ENCODE data around the gene SLC28A1. TPM values are rescaled to one million over a fixed set of nuclear protein-coding genes. Genes with fewer than 3 reads are reported as not detected.

The SLC28A1 gene
- polyA plus RNA-seq, 1 donor (not counting 4 experiments of a cell fraction or from before 2014, with no cell fraction given) = not detected

GRCh38 chr15:84893607-84894006 is 9.1 kb downstream of the SLC28A1 start:
- Histone ChIP-seq H3K4me3 (ENCODE audit: control insufficient read depth in 2 of 3, extremely low read depth in 1 of 3, insufficient read depth in 2 of 3, low read depth in 1 of 3, low read length in 3 of 3) (no peak overlapping the region), H3K36me3 (ENCODE audit: control insufficient read depth in 2 of 2, extremely low read depth in 1 of 2, insufficient read depth in 2 of 2, low read length in 2 of 2) (no peaks in the 10 kb centered on the region), H3K4me2 (ENCODE audit: control insufficient read depth, extremely low read depth, insufficient read depth, low read depth, low read length) (no peak overlapping the region), H2AFZ (ENCODE audit: control insufficient read depth, low read length) (no peak overlapping the region), H3K27ac (ENCODE audit: control insufficient read depth, insufficient read depth, low read length) (no peak overlapping the region), H3K9ac (ENCODE audit: control insufficient read depth, extremely low read depth, insufficient read depth, low read length) (no peak overlapping the region), H3K4me1 (ENCODE audit: control insufficient read depth, extremely low read depth, insufficient read depth, low read length) (no peaks in the 10 kb centered on the region), H4K20me1 (ENCODE audit: control insufficient read depth, extremely low read depth, insufficient read depth, low read length) (no peaks in the 10 kb centered on the region), H3K79me2 (ENCODE audit: control insufficient read depth, insufficient read depth, low read length) (no peaks in the 10 kb centered on the region), H3K9me3 (ENCODE audit: control insufficient read depth, low read depth, low read length) (no peaks in the 10 kb centered on the region), H3K27me3 (ENCODE audit: control insufficient read depth, extremely low read depth, insufficient read depth, low read length) (no peaks in the 10 kb centered on the region), H3K9me1 (ENCODE audit: control insufficient read depth, extremely low read depth, insufficient read depth, low read length) (no peaks in the 10 kb centered on the region)
- no peak for FAIRE-seq
- DNase-seq (ENCODE audit: low read depth, low spot score) = no peak
- no peak for TF ChIP-seq EZH2 (IDR thresholded peaks at IDR 0.05; ENCODE audit: low read length)
- TF ChIP-seq, protein P1, sequence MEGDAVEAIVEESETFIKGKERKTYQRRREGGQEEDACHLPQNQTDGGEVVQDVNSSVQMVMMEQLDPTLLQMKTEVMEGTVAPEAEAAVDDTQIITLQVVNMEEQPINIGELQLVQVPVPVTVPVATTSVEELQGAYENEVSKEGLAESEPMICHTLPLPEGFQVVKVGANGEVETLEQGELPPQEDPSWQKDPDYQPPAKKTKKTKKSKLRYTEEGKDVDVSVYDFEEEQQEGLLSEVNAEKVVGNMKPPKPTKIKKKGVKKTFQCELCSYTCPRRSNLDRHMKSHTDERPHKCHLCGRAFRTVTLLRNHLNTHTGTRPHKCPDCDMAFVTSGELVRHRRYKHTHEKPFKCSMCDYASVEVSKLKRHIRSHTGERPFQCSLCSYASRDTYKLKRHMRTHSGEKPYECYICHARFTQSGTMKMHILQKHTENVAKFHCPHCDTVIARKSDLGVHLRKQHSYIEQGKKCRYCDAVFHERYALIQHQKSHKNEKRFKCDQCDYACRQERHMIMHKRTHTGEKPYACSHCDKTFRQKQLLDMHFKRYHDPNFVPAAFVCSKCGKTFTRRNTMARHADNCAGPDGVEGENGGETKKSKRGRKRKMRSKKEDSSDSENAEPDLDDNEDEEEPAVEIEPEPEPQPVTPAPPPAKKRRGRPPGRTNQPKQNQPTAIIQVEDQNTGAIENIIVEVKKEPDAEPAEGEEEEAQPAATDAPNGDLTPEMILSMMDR (optimal IDR thresholded peaks at IDR 0.05 in 1 of 3, IDR thresholded peaks at IDR 0.05 in 1 of 3, conservative IDR thresholded peaks at IDR 0.05 in 1 of 3; ENCODE audit: extremely low read depth in 1 of 3, insufficient read depth in 2 of 3, low read length in 3 of 3) = no peak
- dilution Hi-C loops (cut with MboI; ENCODE audit: extremely low pct_ligation_motif_present, low sequenced_read_pairs) = no loop called here

DNA sequence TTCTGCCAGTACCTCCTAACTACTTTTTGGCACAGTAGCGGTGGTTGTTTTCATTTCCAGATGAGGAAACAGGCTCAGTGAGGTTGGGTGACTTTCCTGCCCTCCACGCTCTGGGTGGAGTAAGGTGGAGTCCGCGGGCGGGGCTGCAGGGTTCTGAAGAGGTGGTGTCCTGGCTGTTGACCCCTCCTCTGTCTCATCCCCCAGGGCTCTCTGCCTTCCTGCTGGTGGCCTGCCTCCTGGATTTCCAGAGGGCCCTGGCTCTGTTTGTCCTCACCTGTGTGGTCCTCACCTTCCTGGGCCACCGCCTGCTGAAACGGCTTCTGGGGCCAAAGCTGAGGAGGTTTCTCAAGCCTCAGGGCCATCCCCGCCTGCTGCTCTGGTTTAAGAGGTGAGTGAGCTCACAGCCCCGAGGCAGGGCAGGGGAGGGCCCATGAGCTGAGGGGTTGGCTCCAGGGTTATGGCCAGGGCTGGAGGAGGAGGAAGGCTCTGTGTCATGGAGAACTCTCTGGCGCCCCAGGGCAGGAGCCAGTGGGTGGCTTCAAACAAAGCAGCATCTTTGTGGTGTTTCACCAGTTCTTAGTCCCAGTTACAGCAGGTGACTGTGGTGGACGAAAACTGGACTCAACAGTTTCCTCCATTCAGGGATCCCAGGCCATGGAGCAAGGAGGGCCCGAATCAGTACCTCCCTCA is 10.4 kb downstream of the SLC28A1 start:
- Histone ChIP-seq H3K36me3 (ENCODE audit: control insufficient read depth in 2 of 2, extremely low read depth in 1 of 2, insufficient read depth in 2 of 2, low read length in 2 of 2) (no peaks in the 10 kb centered on the region), H3K4me2 (ENCODE audit: control insufficient read depth, extremely low read depth, insufficient read depth, low read depth, low read length) (no peak overlapping the region), H3K9me3 (ENCODE audit: control insufficient read depth, low read depth, low read length) (no peaks in the 10 kb centered on the region), H3K27ac (ENCODE audit: control insufficient read depth, insufficient read depth, low read length) (no peak overlapping the region), H3K4me3 (ENCODE audit: control insufficient read depth in 2 of 3, extremely low read depth in 1 of 3, insufficient read depth in 2 of 3, low read depth in 1 of 3, low read length in 3 of 3) (no peak overlapping the region), H3K27me3 (ENCODE audit: control insufficient read depth, extremely low read depth, insufficient read depth, low read length) (no peaks in the 10 kb centered on the region), H4K20me1 (ENCODE audit: control insufficient read depth, extremely low read depth, insufficient read depth, low read length) (no peaks in the 10 kb centered on the region), H3K4me1 (ENCODE audit: control insufficient read depth, extremely low read depth, insufficient read depth, low read length) (no peaks in the 10 kb centered on the region), H3K79me2 (ENCODE audit: control insufficient read depth, insufficient read depth, low read length) (no peaks in the 10 kb centered on the region), H3K9me1 (ENCODE audit: control insufficient read depth, extremely low read depth, insufficient read depth, low read length) (no peaks in the 10 kb centered on the region), H3K9ac (ENCODE audit: control insufficient read depth, extremely low read depth, insufficient read depth, low read length) (no peak overlapping the region), H2AFZ (ENCODE audit: control insufficient read depth, low read length) (no peak overlapping the region)
- no peak for TF ChIP-seq EZH2 (IDR thresholded peaks at IDR 0.05; ENCODE audit: low read length)
- TF ChIP-seq, protein P1 (optimal IDR thresholded peaks at IDR 0.05 in 1 of 3, IDR thresholded peaks at IDR 0.05 in 1 of 3, conservative IDR thresholded peaks at IDR 0.05 in 1 of 3; ENCODE audit: extremely low read depth in 1 of 3, insufficient read depth in 2 of 3, low read length in 3 of 3) = no peak
- DNase-seq (ENCODE audit: low read depth, low spot score) = no peak
- dilution Hi-C loops (cut with MboI; ENCODE audit: extremely low pct_ligation_motif_present, low sequenced_read_pairs) = no loop called here
- no peak for FAIRE-seq

All from keratinocyte (primary cell).